Brain microvascular endothelial cell (primary cell): Measurements from ENCODE around the gene CHD3.
A peak's percentile ranks its signal among the peaks of the same experiment; 100 is the strongest.

Experiments used
- DNase-seq: peaks from one replicate; pipeline ENCODE4 v3.0.0-alpha.2; 2020
- H3K27ac ChIP-seq: fragments of 250-450 bp; sonication (Bioruptor Pico); 2 replicates; pipeline ENCODE4 v1.5.1; 2020; ENCODE audit warnings: mild to moderate bottlenecking, moderate library complexity
- H3K27me3 ChIP-seq: fragments of 250-450 bp; sonication (Bioruptor Pico); replicated peaks from 2 replicates; pipeline ENCODE4 v1.5.1; 2020; ENCODE audit warnings: mild to moderate bottlenecking
- H3K36me3 ChIP-seq: fragments of 250-450 bp; sonication (Bioruptor Pico); replicated peaks from 2 replicates; pipeline ENCODE4 v1.5.1; 2020; ENCODE audit warnings: mild to moderate bottlenecking
- H3K4me3 ChIP-seq: 2 replicates; pipeline ENCODE4 v1.5.1; 2011; ENCODE audit warnings: low read depth, mild to moderate bottlenecking, control low read depth, low read length, moderate library complexity
- in situ Hi-C: cut with HindIII; loops from 2 replicates; pipeline ENCODE4 v1.10.0; 2017; ENCODE audit warnings: low sequenced_read_pairs, low pct_ligation_motif_present
- TF ChIP-seq, protein P1 (sequence below): IDR thresholded peaks from 2 replicates; pipeline ENCODE4 v1.5.1; 2011; ENCODE audit warnings: low read depth, mild to moderate bottlenecking, moderate library complexity, low read length, control low read depth, inconsistent platforms; ENCODE audit errors: missing control alignments

CHD3 gene

DNA sequence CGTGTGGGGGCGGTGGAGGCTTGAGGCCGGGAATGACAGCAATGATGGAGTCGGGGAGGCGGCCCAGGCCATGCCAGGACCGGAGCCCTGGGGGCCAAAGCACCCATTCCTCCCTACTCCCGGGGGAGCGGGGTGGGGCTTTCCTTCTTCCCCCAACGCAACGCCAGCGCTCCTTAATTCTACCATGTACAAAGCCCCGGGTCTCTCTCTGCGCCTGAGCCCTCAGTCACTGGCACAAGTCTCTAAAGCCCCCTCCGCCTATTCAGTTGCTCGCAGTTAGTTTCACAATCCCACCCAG, 27.7 kb downstream of the CHD3 start:
- peak overlapping the region; percentile 43 for H3K4me3 ChIP-seq
- TF ChIP-seq, protein P1, sequence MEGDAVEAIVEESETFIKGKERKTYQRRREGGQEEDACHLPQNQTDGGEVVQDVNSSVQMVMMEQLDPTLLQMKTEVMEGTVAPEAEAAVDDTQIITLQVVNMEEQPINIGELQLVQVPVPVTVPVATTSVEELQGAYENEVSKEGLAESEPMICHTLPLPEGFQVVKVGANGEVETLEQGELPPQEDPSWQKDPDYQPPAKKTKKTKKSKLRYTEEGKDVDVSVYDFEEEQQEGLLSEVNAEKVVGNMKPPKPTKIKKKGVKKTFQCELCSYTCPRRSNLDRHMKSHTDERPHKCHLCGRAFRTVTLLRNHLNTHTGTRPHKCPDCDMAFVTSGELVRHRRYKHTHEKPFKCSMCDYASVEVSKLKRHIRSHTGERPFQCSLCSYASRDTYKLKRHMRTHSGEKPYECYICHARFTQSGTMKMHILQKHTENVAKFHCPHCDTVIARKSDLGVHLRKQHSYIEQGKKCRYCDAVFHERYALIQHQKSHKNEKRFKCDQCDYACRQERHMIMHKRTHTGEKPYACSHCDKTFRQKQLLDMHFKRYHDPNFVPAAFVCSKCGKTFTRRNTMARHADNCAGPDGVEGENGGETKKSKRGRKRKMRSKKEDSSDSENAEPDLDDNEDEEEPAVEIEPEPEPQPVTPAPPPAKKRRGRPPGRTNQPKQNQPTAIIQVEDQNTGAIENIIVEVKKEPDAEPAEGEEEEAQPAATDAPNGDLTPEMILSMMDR, result no peak
- in situ Hi-C loops, result no loop called here
- DNase-seq, result no peak
- H3K27ac ChIP-seq, result peak overlapping the region; percentile 57
- H3K36me3 ChIP-seq, result peaks cover 11% of the 10 kb centered on the region
- no peaks in the 10 kb centered on the region for H3K27me3 ChIP-seq

GRCh38 chr17:7916808-7917207, 28.2 kb downstream of the CHD3 start:
- Histone ChIP-seq H3K36me3 (peaks cover 7% of the 10 kb centered on the region), H3K27ac (no peak overlapping the region), H3K4me3 (no peak overlapping the region), H3K27me3 (no peaks in the 10 kb centered on the region)
- in situ Hi-C loops, result no loop called here
- TF ChIP-seq, protein P1, result no peak
- DNase-seq, result peak; percentile 24

DNA sequence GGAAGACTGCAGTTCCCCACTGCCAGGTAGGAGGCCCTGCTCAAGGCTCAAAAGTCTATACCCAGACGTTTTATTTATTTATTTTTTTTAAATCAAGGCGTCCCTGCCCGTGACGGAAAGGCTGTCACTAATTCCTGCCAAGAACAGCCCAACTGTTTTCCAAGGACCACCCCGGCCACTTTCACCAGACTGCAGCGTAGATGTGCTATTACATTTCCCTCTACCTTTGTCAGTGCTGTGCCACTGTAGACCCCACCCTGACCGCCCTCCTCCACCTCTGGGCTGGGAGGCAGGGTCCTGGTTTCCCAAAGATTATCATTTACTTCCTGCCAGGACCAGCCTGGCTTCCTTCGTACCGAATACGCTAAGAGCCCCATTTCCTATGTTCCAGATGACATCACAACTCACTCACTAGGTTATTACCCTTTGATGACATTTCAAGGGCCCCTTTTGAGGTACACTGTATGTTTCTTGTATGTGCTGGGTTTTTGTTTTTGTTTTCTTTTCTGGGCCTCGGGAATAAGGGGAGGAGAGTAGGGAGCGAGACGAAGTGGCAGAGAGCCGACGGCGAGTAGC, 33.8 kb downstream of the CHD3 start:
- peak overlapping the region; percentile 49 for H3K4me3 ChIP-seq
- in situ Hi-C loops, result no loop called here
- no peak for DNase-seq
- TF ChIP-seq, protein P1, result no peak
- H3K27ac ChIP-seq, result no peak overlapping the region
- no peaks in the 10 kb centered on the region for H3K27me3 ChIP-seq
- no peaks in the 10 kb centered on the region for H3K36me3 ChIP-seq

DNA sequence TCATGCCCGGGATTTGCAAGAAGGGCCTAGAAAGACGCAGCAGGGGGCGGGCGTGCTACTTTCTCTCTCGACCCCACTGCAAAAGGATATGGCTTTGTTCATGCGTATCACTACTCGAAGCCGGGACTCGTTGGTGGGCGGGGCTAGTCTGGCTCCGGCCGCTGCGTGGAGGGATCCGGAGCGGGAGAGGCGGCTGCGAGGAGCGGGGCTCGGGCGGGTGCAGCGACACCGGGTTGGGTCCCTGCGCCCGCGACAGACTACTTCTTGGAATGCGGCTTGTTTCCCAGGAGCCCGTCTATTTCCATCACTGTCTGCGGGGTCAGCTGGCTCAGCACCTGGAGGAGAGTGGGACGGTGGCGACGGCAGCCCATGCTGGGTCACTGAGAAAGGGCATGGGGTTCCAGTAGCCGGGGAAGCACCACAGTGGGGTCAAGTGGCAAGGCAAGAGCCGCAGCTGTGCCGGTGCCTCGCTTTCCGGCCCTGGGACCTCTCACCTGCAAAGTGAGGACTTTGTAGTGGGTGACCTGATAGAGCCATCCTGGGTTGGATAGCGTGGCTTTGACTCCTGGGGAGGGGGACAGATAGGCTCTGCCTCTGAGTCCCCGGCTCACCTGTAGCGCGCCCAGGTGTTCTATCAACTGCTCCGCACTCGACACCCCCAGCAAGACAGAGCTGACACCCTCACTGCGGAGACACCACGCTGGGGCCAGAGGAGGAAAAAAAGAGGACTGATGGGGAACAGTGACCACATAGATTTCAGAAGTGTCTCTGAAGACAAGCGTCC, 34.4 kb downstream of the CHD3 start:
- H3K27ac ChIP-seq, result no peak overlapping the region
- peak; percentile 83 for DNase-seq
- in situ Hi-C loops, result no loop called here
- no peaks in the 10 kb centered on the region for H3K27me3 ChIP-seq
- TF ChIP-seq, protein P1, result peak; percentile 24
- no peaks in the 10 kb centered on the region for H3K36me3 ChIP-seq
- H3K4me3 ChIP-seq, result peak overlapping the region; percentile 49

DNA sequence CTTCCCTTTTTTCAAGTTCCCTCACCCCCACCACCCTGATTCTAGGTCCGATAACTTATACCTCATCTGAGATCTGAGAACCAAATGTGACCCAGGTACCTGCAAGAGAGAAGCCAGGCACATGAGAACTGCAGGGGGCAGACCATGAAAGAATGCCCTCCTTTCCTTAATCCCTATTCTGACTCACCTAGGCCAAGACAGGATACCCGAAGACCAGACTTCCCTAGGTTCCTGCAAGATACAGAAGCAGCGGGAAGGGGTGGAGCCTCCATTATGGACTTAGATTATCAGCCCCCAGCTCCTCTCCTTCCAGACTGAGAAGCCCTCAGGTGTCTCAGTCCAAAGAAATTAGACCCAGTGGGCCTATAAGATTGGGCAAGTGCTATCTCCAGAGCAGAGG, 39.0 kb downstream of the CHD3 start:
- no peaks in the 10 kb centered on the region for H3K27me3 ChIP-seq
- no peaks in the 10 kb centered on the region for H3K36me3 ChIP-seq
- in situ Hi-C loops, result no loop called here
- DNase-seq, result no peak
- H3K27ac ChIP-seq, result no peak overlapping the region
- H3K4me3 ChIP-seq, result no peak overlapping the region
- TF ChIP-seq, protein P1, result no peak
